Endothelial cell of umbilical vein (primary cell): ENCODE results near the gene TKTL2. TPM values are rescaled to one million over a fixed set of nuclear protein-coding genes. Genes with fewer than 3 reads are reported as not detected.

Experiments
- BruUV-seq: library from RNA; stranded (reverse); fragments of 400-500 nt; replicated peaks from 2 replicates; lab custom pipeline; 2021; lab: Mats Ljungman, UMichigan
- CTCF ChIA-PET: fragments of 300-600, 350-600 bp; sonication (Branson Sonifier 250); formaldehyde crosslinking; loops from one replicate; lab custom pipeline; 2021; ENCODE audit warnings: antibody characterized with exemption, inconsistent platforms; lab: Charles Lee
- POLR2A ChIA-PET: fragments of 300-600, 350-600 bp; sonication (Branson Sonifier 250); formaldehyde crosslinking; loops from one replicate; lab custom pipeline; 2021; ENCODE audit warnings: antibody characterized with exemption, inconsistent platforms; lab: Charles Lee
- DNase-seq: peaks from one replicate; pipeline ENCODE4 v3.0.0-alpha.2; 2011; ENCODE audit warnings: low read depth, low spot score
- FAIRE-seq: peaks from 2 replicates; lab custom pipeline; 2011; peaks lifted over from hg19 to GRCh38; lab: Jason Lieb, UNC
- H2AFZ ChIP-seq: 2 replicates; pipeline ENCODE4 v1.6.0; 2012; ENCODE audit warnings: low read depth, low read length, control low read depth, inconsistent platforms
- H3K27ac ChIP-seq: 2 replicates; pipeline ENCODE4 v1.5.1; 2011; ENCODE audit warnings: low read depth, mild to moderate bottlenecking, control low read depth, low read length, moderate library complexity; ENCODE audit not compliant: insufficient read depth
- H3K27me3 ChIP-seq, 2 experiments: 2 replicates each; pipeline versions ENCODE4 v1.6.0 to v1.6.1; 2011; ENCODE audit warnings: low read length in 2 of 2, mixed read lengths in 1 of 2; ENCODE audit not compliant: control insufficient read depth in 2 of 2, insufficient read depth in 2 of 2
- H3K36me3 ChIP-seq, 2 experiments: 2 replicates in 1 of 2; 3 replicates in 1 of 2; pipeline ENCODE4 v1.5.1; 2011; ENCODE audit warnings: low read length in 2 of 2, mild to moderate bottlenecking in 1 of 2, moderate library complexity in 1 of 2; ENCODE audit not compliant: control insufficient read depth in 2 of 2, insufficient read depth in 2 of 2; ENCODE audit errors: extremely low read depth in 1 of 2
- H3K4me1 ChIP-seq: 3 replicates; pipeline ENCODE4 v1.5.1; 2011; ENCODE audit warnings: mild to moderate bottlenecking, low read length; ENCODE audit not compliant: control insufficient read depth, insufficient read depth; ENCODE audit errors: extremely low read depth
- H3K4me2 ChIP-seq: 2 replicates; pipeline ENCODE4 v1.6.1; 2011; ENCODE audit warnings: low read length, control low read depth, mixed read lengths; ENCODE audit not compliant: insufficient read depth
- H3K4me3 ChIP-seq, 3 experiments: fragments of 200-600 bp in 1 of 3; sonication (generic), shearing (Covaris generic) in 1 of 3; replicated peaks in 1 of 3; 2 replicates each; pipeline ENCODE4 v1.5.1; 2011 to 2016; ENCODE audit warnings: control low read depth in 3 of 3, low read length in 3 of 3, mild to moderate bottlenecking in 2 of 3, inconsistent platforms in 1 of 3, low read depth in 1 of 3, moderate library complexity in 1 of 3; ENCODE audit not compliant: insufficient read depth in 1 of 3
- H3K79me2 ChIP-seq: 2 replicates; pipeline ENCODE4 v1.6.0; 2012; ENCODE audit warnings: low read length, inconsistent platforms; ENCODE audit not compliant: control insufficient read depth, insufficient read depth
- H3K9ac ChIP-seq: replicated peaks from 2 replicates; pipeline ENCODE3; 2011; ENCODE audit warnings: low read length, control low read depth; ENCODE audit not compliant: insufficient read depth; ENCODE audit errors: extremely low read depth
- H3K9me1 ChIP-seq: replicated peaks from 3 replicates; pipeline ENCODE4 v1.6.0; 2011; ENCODE audit warnings: mild to moderate bottlenecking, low read length; ENCODE audit not compliant: control insufficient read depth, insufficient read depth; ENCODE audit errors: extremely low read depth
- H3K9me3 ChIP-seq: replicated peaks from 2 replicates; pipeline ENCODE4 v1.5.1; 2012; ENCODE audit warnings: low read length, inconsistent platforms; ENCODE audit not compliant: control insufficient read depth, insufficient read depth
- H4K20me1 ChIP-seq: replicated peaks from 2 replicates; pipeline ENCODE3; 2011; ENCODE audit warnings: mild to moderate bottlenecking, low read length; ENCODE audit not compliant: control insufficient read depth, insufficient read depth; ENCODE audit errors: extremely low read depth
- EZH2 ChIP-seq: IDR thresholded peaks from 2 replicates; pipeline ENCODE4 v1.6.1; 2012; ENCODE audit warnings: borderline replicate concordance, low read depth, mild to moderate bottlenecking, moderate library complexity, low read length, inconsistent platforms; ENCODE audit not compliant: severe bottlenecking
- FOS ChIP-seq: IDR thresholded peaks from 2 replicates; pipeline ENCODE4 v1.6.1; 2011; ENCODE audit warnings: mild to moderate bottlenecking, low read length, moderate library complexity, borderline replicate concordance; ENCODE audit not compliant: insufficient read depth
- GATA2 ChIP-seq: IDR thresholded peaks from 2 replicates; pipeline ENCODE4 v1.7.0; 2011; ENCODE audit warnings: low read depth, mild to moderate bottlenecking, moderate library complexity, mixed read lengths, low read length; ENCODE audit not compliant: insufficient read length, insufficient read depth
- JUN ChIP-seq: IDR thresholded peaks from 2 replicates; pipeline ENCODE4 v1.6.1; 2011; ENCODE audit warnings: borderline replicate concordance, low read depth; ENCODE audit not compliant: insufficient read length, insufficient read depth
- MYC ChIP-seq: IDR thresholded peaks from one replicate; pipeline ENCODE4 v1.6.1; 2011; ENCODE audit warnings: mild to moderate bottlenecking, low read depth, low read length
- POLR2A ChIP-seq: IDR thresholded peaks from 2 replicates; pipeline ENCODE4 v1.6.1; 2012; ENCODE audit warnings: low read depth, mild to moderate bottlenecking, control low read depth, low read length
- POLR2AphosphoS5 ChIP-seq: IDR thresholded peaks from 2 replicates; pipeline ENCODE4 v1.6.1; 2012; ENCODE audit warnings: low read depth, mild to moderate bottlenecking, control low read depth, low read length, moderate library complexity; ENCODE audit not compliant: insufficient read depth
- dilution Hi-C: fragments of 300-500 bp; cut with MboI; formaldehyde crosslinking; loops from one replicate; pipeline ENCODE4 v1.15.0; 2019; ENCODE audit warnings: low sequenced_read_pairs; ENCODE audit not compliant: extremely low pct_ligation_motif_present
- intact Hi-C: fragments of 100-400 bp; cut with micrococcal nuclease; formaldehyde crosslinking; loops from one replicate; pipeline ENCODE4 v1.10.0; 2022
- polyA plus RNA-seq, 4 experiments: library from polyadenylated mRNA; depleted of rRNA in 3 of 4; stranded (reverse) in 3 of 4; unstranded in 1 of 4; fragments of >200 nt; gene quantifications; 2 replicates each; pipeline versions ENCODE4 v1.2.1 to v1.2.3, GENCODE V29; 2011 to 2012; ENCODE audit warnings: missing spikeins in 1 of 4
- total RNA-seq: library from RNA; stranded (reverse); gene quantifications from 2 replicates; pipeline ENCODE4 v1.2.3, GENCODE V29; 2021
- TF ChIP-seq, protein P1 (sequence below), 2 donors: IDR thresholded peaks; 1 replicate in 1 of 2; 2 replicates in 1 of 2; pipeline ENCODE4 v1.5.1; 2011; ENCODE audit warnings: low read length in 2 of 2, mild to moderate bottlenecking in 2 of 2, moderate library complexity in 2 of 2, control low read depth in 1 of 2, inconsistent platforms in 1 of 2, low read depth in 1 of 2; ENCODE audit not compliant: insufficient read depth in 1 of 2; ENCODE audit errors: extremely low read depth in 1 of 2
- TF ChIP-seq, protein P2 (sequence below): IDR thresholded peaks from 2 replicates; pipeline ENCODE4 v1.6.1; 2011; ENCODE audit not compliant: insufficient read depth, insufficient read length

The TKTL2 gene
- total and polyA plus RNA-seq, 2 donors (not counting 3 experiments of a cell fraction or from before 2014, with no cell fraction given) = not detected

DNA sequence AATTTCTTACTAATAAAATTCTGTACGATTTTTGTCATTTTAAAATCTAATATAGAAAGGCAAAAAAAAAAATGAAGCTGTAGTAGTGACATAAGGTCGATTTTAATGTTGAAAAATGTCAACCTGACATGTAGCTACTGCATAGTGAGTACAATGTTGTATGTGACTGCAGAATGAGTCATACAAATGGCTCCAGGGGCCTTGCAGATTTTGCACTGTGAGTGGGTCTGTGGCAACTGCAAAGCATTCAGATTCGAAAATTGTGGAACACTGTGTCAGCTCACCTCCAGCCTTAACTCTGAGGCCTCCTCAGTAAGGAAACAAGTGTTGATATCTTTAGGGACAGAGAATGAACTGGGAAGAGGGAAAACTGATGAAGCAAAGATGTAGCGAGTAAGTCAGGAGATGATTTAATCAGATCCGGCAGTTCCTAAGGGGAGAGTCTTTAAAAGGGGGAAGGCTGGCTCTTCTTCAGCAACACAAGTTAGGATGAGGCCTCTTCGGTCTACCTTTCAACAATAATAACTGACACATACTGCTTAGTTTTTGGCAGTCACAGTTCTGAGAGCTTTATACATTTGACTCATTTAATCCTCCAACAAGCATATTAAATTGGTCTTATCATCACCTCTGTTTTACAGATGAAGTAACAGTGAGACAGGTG lies 24.9 kb downstream of the TKTL2 start:
- Histone ChIP-seq H3K27ac (no peak overlapping the region), H3K4me2 (no peak overlapping the region), H3K36me3 (no peaks in the 10 kb centered on the region), H3K9ac (no peak overlapping the region), H3K9me3 (no peaks in the 10 kb centered on the region), H3K79me2 (no peaks in the 10 kb centered on the region), H3K27me3 (no peaks in the 10 kb centered on the region), H3K9me1 (no peaks in the 10 kb centered on the region), H4K20me1 (no peaks in the 10 kb centered on the region), H3K4me1 (no peaks in the 10 kb centered on the region), H2AFZ (no peak overlapping the region), H3K4me3 (no peak overlapping the region)
- DNase-seq (no peak), FAIRE-seq (no peak)
- intact Hi-C loops (no loop called here), dilution Hi-C loops (no loop called here)
- ChIA-PET POLR2A (no interaction called here), CTCF (no interaction called here)
- TF ChIP-seq, protein P1, sequence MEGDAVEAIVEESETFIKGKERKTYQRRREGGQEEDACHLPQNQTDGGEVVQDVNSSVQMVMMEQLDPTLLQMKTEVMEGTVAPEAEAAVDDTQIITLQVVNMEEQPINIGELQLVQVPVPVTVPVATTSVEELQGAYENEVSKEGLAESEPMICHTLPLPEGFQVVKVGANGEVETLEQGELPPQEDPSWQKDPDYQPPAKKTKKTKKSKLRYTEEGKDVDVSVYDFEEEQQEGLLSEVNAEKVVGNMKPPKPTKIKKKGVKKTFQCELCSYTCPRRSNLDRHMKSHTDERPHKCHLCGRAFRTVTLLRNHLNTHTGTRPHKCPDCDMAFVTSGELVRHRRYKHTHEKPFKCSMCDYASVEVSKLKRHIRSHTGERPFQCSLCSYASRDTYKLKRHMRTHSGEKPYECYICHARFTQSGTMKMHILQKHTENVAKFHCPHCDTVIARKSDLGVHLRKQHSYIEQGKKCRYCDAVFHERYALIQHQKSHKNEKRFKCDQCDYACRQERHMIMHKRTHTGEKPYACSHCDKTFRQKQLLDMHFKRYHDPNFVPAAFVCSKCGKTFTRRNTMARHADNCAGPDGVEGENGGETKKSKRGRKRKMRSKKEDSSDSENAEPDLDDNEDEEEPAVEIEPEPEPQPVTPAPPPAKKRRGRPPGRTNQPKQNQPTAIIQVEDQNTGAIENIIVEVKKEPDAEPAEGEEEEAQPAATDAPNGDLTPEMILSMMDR (IDR thresholded peaks at IDR 0.05; ENCODE audit: extremely low read depth in 1 of 2, insufficient read depth in 1 of 2, low read depth in 1 of 2, low read length in 2 of 2) = no peak
- BruUV-seq = no TSS peak

DNA sequence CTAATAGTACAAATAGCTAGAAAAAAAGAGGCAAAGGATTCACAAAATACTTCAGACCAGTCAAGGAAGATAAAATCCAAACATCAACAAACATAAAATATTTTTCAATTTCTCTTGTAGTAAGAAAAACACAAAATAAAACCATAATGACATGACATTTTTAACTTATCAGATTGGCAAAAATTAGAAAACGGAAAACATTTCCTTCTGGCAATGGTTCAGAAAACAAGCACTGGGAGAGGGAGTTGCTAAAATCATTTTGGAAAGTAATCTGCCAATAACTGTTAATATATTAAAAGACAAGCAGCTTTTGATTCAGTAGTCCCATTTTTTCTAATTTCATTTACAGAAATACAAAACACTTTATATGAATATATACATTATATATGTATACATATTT lies 26.1 kb downstream of the TKTL2 start:
- Histone ChIP-seq H3K4me2 (no peak overlapping the region), H3K27me3 (no peaks in the 10 kb centered on the region), H3K4me3 (no peak overlapping the region), H3K4me1 (no peaks in the 10 kb centered on the region), H2AFZ (no peak overlapping the region), H3K27ac (no peak overlapping the region), H3K9ac (no peak overlapping the region), H3K9me1 (no peaks in the 10 kb centered on the region), H3K9me3 (no peaks in the 10 kb centered on the region), H3K36me3 (no peaks in the 10 kb centered on the region), H3K79me2 (no peaks in the 10 kb centered on the region), H4K20me1 (no peaks in the 10 kb centered on the region)
- no peak for FAIRE-seq
- dilution Hi-C loops = no loop called here
- ChIA-PET CTCF (no interaction called here), POLR2A (no interaction called here)
- TF ChIP-seq JUN (no peak), POLR2A (no peak), GATA2 (no peak), EZH2 (no peak), POLR2AphosphoS5 (no peak), FOS (no peak), MYC (no peak)
- TF ChIP-seq, protein P1 (IDR thresholded peaks at IDR 0.05; ENCODE audit: extremely low read depth in 1 of 2, insufficient read depth in 1 of 2, low read depth in 1 of 2, low read length in 2 of 2) = no peak
- TF ChIP-seq, protein P2, sequence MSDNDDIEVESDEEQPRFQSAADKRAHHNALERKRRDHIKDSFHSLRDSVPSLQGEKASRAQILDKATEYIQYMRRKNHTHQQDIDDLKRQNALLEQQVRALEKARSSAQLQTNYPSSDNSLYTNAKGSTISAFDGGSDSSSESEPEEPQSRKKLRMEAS = no peak
- intact Hi-C loops = no loop called here
- no peak for DNase-seq
- no TSS peak for BruUV-seq
